Stimulated activated CD4-positive, alpha-beta T cell treated with anti-CD3 and anti-CD28 coated beads, Interleukin-15, amount 100 ng/mL, for 1 hour (primary cell): ENCODE results near the gene ZNF618.

Source experiments
- DNase-seq, 2 donors: peaks; one replicate each; pipeline ENCODE4 v3.0.0-alpha.2; 2020; ENCODE audit warnings: low read depth in 1 of 2, low spot score in 1 of 2

Gene ZNF618

DNA sequence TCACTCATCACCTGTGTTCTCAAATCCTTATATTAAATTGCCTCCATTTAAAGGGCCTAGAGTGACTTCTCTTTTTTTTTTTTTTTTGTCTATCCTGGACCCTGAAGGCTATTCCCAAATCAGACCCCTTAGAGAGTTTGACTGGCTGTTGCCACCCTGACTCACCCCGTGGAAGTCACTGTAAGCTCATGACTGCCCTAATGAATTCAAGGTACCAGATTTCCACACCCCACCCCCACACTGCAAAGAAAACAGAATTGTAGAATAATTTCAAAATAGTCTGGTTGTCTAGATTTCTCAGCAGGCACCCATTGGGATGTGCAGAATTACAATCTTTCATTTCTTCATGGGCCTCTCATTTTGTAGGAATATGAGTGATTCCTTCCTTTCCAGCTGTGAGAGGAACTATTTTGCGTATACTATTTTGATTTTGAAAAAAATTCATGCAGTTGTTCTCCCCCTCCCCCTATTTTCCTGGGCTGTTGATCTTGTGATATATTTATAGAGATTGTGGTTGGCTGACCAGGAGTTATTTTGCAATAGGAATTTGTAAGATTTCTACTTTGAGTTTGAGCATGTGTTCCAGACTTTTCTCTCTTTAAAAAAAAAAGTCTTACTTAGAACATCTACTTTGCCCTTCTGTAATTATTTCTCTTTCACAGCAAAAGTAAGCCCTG, 79.1 kb downstream of the ZNF618 start:
- no peak for DNase-seq

- no peak for DNase-seq
These were observed 80.8 kb downstream of the ZNF618 start for GRCh38 chr9:113956901-113957300.

DNA sequence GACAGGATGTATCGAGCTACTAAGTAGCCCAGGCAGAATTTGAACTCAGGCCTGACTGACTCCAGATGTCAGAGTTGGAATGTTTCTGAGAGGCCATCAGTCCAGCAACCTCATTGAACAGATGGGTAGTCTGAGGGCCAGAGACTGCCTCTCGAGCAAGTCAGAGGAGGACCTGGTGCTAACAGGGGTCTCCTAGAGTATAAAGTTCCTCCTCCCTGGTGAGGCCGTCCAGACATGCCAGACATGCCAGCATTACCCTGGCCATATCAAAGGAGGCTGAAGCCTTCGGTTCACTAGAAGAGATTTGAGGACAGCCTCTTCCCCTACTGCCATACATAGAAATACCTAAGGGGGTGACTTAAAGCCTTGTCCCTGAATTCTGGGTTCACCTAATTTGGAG, 81.2 kb downstream of the ZNF618 start:
- no peak for DNase-seq

- no peak for DNase-seq
These were observed 81.8 kb downstream of the ZNF618 start for GRCh38 chr9:113957821-113958341.

GRCh38 chr9:113958556-113958955, 82.4 kb downstream of the ZNF618 start:
- DNase-seq, result no peak

GRCh38 chr9:113960768-113961167, 84.7 kb downstream of the ZNF618 start:
- no peak for DNase-seq

DNA sequence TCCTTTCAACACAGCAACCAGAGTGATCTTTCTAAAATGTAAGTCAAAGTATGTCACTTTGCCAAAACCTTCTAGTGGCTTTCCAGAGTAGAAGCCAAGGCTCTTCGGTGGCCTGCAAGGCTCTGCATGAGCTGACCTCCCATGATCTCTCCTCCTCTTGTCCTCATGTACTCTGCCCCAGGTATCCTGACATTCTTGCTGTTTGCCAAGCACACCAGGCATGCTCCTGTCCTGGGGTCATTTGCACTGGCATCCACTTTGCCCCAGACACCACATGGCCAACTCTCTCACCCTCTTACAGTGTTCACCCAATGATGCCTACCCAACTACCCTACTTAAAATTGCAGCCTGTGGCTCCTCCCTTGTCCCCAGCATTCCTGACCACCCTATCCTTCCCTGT, 86.3 kb downstream of the ZNF618 start:
- DNase-seq, result no peak

GRCh38 chr9:113963017-113963620, 87.0 kb downstream of the ZNF618 start:
- no peak for DNase-seq

DNA sequence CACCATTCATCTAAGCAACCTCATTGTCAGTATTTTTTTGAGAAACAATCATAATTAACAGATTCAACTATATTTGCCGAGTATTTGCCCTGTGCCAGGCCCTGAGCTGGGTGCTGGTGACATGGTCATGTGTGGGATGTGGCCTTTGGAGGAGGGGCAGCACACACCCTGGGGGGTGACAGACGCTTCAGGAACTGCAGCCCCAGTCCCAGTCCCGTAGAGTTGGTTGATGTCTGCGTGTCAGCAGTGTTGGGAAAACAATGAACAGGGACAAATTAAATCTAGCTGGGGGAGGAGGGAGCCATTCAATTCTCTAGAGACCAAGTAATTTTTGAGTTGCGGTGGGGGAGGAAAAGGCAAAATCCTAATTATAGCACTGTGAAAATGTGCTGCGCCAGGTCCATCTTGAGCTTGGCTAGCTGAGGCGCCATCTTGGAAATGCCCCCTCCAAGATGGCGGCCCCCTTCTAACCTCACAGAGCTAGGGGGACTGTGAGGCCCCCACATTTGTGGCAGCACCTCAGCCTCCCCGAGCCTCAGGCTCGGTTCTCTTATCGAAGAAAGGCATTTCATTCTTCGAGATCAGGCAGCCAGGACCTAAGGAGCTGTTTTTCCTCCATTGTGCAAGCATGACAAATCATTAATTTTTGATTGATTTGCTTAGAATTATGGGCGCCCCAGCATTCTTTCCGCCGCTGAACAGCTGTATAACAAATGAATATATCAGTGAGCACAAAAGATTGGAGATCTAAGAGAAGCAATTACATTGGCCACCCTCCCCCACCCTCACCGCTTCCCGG, 87.8 kb downstream of the ZNF618 start:
- no peak for DNase-seq

DNA sequence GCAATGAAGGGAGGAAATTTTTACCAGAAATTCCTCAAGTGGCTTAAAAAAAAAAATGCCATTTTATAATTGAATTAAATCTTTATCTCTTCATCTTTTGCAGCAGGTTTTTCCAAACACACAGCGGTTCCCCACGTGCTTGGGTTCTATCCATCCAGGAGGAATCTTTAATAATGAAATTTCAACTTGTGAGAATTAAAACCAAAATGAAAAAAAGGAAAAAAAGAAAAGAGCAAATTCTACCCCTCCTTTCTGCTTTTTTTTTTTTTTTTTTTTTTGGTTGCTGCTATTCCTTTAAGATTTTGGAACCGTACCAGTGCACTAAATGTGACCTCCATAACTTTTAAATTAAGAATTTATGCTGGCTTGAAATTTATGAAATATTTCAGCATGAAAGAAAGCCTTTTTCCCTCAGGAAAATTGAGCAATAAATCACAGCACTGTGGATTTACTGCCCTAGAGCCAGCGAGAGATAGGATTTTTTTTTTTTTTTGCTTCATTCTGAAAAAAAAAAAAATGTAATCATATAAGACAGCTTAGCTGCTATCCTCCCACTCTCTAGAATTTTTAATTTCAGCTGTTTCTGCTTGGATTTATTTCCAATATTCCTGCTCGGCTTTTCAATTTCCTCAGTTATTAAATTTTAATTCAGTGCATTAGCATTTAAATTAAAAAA, 88.5 kb downstream of the ZNF618 start:
- no peak for DNase-seq

DNA sequence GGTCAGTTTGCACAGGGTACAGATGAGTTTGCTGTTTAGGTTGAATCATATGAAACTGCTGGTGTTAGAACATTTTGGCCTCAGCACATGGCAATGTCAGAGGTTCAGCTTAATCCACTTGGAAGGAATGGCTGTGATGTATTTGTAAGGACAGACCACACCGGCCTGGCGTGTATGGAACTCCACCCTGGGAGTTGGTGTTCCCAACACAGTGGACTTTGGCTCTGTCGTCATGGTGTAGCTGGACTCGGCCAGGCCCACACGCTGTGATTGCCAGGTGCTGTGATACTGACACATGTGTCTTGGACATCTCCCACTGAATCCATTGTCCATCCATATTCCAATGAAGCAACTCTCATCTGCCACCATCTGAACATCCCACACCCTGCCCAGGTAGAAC, 90.3 kb downstream of the ZNF618 start:
- no peak for DNase-seq

DNA sequence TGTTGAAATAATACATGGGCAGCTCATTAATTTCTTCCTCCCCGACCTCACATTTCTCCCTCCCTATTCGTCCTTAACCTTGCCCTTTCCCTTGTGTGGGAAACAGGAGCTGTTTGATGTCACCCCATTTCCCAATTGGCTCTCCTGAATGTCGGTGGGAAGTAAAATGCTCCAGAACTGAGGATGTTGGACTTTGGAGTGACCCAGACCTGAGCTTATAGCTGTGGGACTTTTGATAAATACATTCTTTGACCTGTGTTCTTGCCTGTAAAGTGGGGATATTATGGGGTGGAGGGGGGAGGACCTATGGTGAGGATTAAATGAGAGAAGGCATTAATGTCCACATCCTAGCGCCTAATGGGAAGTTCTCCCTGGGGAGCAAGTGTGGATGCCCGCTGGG, 91.3 kb downstream of the ZNF618 start:
- DNase-seq, result no peak

DNA sequence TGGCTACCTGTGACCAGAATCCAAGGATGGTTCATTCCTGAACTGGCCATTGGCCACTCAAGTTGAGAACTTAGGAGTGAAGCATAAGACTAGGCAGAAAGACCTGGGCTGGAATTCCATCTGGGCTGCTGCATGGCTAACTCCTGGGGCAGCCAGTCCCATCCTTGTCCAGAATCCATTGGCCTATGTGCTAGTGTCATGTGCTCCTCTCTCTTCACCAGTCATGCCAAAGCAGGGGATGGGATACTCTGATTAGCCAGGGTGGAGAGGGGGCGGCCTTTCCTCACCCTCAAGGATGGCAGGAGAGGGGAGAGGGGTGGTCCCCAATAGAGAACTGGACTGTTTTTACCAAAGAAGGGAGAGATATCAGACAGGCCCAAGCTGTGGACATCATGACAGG, 93.2 kb downstream of the ZNF618 start:
- DNase-seq, result no peak

DNA sequence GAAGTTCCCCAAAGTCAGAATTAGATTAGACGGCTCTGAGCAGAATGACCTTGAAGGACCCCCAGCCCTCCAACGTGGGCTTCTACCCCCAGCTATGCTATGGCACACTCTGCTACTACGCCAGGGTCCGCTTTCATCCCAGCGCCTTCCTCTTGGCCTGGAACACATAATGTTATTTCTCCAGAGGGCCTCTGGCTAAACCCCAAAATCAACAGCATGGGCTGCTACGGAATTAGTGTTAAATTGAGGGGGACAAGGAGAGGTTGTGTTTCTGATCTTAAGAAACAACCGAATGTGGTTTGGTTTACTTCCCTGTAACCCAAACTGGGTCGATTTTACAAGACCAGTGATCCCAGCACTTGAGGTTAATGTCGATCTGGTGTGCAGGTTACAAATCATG, 97.1 kb downstream of the ZNF618 start:
- DNase-seq, result no peak

- DNase-seq, result no peak
These were observed 97.9 kb downstream of the ZNF618 start for GRCh38 chr9:113973963-113974413.

DNA sequence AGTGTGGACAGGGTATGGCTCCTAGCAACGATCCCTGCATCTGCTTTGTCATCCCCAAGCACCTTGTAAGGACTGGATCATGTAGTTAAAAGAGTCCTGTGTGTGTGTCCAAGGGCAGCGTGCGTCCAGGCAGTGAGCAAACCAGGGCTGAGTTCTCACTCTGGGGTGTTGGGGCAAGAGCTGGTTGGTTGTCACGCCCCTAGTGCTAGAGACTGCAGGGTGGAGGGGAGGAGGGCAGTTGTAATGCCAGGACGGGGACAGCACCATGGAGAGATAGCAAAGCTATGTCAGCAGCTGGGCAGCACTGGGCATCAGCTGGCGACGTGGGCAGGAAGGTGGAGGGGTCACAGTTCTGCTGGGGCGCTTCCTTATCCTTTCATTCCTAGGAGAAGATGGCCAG, 100.8 kb downstream of the ZNF618 start:
- DNase-seq, result no peak

GRCh38 chr9:113978725-113979342, 102.7 kb downstream of the ZNF618 start:
- no peak for DNase-seq

- no peak for DNase-seq
These were observed 103.4 kb downstream of the ZNF618 start for GRCh38 chr9:113979343-113980127.

- DNase-seq, result no peak
These were observed 108.7 kb downstream of the ZNF618 start for GRCh38 chr9:113984639-113985380.
